UCSD-AML1 (cell line): ENCODE results near the gene PATL2.
"Not testable (repeated sequence)": the region's sequence is repeated elsewhere in the genome, so short reads cannot be mapped to it uniquely, and the experiment has no call there.

Experiments used
- DNase-seq: peaks from one replicate; lab custom pipeline; 2025; ENCODE audit not compliant: unreplicated experiment; lab: John Stamatoyannopoulos, UW

Gene PATL2

GRCh38 chr15:44654858-44655257, 56.3 kb downstream of the PATL2 start:
- no peak for DNase-seq

- no peak for DNase-seq
These were observed 63.5 kb downstream of the PATL2 start for GRCh38 chr15:44647637-44648036.

DNA sequence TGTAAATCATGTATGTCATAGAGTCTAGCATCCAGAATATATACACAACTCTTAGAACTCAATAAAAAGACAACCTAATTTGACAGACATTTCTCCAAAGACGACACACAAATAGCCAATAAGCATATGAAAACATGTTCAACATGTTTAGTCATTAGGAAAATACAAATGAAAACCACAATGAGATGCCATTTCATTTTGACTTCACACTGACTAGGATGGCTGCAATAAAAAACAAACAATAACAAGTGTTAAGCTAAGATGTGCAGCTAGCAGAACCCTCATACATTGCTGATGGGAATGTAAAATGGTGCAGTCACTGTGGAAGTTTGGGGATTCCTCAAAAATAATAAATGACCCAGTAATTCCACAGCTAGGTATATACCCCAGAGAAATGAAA, 64.1 kb downstream of the PATL2 start:
- no peak for DNase-seq

GRCh38 chr15:44646460-44646859, 64.7 kb downstream of the PATL2 start:
- no peak for DNase-seq

DNA sequence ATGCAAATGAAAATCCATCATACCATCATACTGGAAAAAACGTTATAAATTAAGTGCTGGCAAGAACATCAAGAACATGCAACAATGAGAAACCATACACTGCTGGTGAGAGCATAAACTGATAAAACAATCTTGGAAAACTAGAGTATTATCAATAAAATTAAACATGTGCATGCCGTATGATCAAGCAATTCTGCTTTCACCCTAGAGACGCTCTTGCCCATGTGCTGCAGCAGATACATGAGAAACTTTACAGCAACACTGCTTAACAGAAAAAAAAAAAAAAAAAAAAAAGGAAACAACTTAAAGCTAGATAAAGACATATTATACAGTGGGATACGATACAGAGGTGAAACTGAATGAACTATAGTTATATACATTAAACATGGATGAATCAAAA, 69.5 kb downstream of the PATL2 start:
- no peak for DNase-seq

DNA sequence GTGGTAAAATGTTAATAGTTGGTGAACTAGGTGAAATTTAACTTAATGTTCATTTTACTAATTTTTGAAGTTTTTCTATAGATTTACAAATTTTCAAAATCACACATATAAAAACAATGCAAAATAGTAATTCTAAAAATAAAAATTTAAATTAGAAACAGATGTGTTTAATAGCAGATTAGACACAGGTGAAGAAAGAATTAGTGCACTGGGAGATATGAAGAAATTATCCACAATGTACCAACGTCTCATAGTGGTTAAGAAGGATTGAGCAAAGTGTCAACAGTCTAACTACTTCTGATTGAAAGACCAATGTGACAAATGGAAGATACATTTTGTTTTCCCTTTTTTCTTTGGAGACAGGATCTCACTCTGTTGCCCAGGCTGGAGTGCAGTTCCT, 74.1 kb downstream of the PATL2 start:
- no peak for DNase-seq

- DNase-seq, result no peak
These were observed 77.5 kb downstream of the PATL2 start for GRCh38 chr15:44633603-44634002.

DNA sequence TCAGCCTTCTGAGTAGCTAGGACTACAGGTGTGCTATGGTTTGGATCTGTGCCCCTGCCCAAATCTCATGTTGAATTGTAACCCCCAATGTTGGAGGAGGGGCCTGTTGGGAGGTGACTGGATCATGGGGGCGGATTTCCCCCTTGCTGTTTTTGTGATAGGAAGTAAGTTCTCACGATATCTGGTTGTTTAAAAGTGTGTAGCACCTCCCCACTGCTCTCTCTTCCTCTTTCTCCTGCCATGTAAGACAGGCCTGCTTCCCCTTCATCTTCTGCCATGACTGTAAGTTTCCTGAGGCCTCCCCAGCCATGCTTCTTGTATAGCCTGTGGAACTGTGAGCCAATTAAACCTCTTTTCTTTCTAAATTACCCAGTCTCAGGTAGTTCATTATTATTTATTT, 85.8 kb downstream of the PATL2 start:
- DNase-seq, result not testable (repeated sequence)

DNA sequence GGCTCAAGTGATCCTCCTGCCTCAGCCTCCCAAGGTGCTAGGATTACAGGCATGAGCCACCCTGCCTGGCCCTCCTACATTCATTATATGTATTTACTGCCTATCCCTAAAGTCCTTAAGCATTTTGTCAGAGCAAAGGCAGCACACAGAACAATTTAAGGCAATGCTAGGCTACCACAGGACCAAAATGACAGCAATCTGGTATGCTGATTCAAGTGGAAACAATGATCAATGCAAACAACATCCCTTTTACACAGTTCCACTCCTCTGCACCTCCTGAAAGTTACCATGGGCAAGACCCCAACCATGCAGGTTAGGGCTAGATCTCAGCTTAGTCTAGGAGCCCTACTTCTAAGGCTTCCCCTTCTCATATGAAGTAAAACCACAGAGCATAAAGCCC, 87.9 kb downstream of the PATL2 start:
- no peak for DNase-seq

GRCh38 chr15:44620081-44620480, 91.0 kb downstream of the PATL2 start:
- DNase-seq, result no peak

- no peak for DNase-seq
These were observed 94.1 kb downstream of the PATL2 start for GRCh38 chr15:44616974-44617373.
